AG04450 (cell line): ENCODE measurements around the gene BABAM2. TPM values are rescaled to one million over a fixed set of nuclear protein-coding genes. Genes with fewer than 3 reads are reported as not detected.

Experiments
- CTCF ChIA-PET: fragments of 300-600, 350-600 bp; formaldehyde crosslinking; extraction: SDS; loops from one replicate; lab custom pipeline; 2022; ENCODE audit warnings: antibody characterized with exemption, inconsistent platforms; lab: Charles Lee
- POLR2A ChIA-PET: fragments of 350-600 bp; formaldehyde crosslinking; extraction: SDS; loops from one replicate; lab custom pipeline; 2021; ENCODE audit warnings: antibody characterized with exemption, inconsistent platforms; lab: Yijun Ruan, JAX
- DNase-seq: peaks from one replicate; pipeline ENCODE4 v3.0.0-alpha.2; 2011; ENCODE audit warnings: low read depth, low spot score
- H3K27ac ChIP-seq: one replicate; pipeline ENCODE4 v1.5.1; 2012; ENCODE audit warnings: low read depth, low read length, control low read depth
- H3K27me3 ChIP-seq: one replicate; pipeline ENCODE4 v1.6.0; 2012; ENCODE audit warnings: low read length; ENCODE audit not compliant: control insufficient read depth, insufficient read depth
- H3K4me3 ChIP-seq: 2 replicates; pipeline ENCODE4 v1.5.1; 2011; ENCODE audit warnings: mild to moderate bottlenecking, low read depth, low read length, control low read depth
- H3K9me3 ChIP-seq: 2 replicates; pipeline ENCODE4 v1.5.1; 2012; ENCODE audit warnings: low read length; ENCODE audit not compliant: control insufficient read depth, insufficient read depth
- CTCF ChIP-seq: IDR thresholded peaks from 2 replicates; pipeline ENCODE4 v1.5.1; 2011; ENCODE audit warnings: low read depth, low read length, control low read depth, inconsistent platforms
- polyA plus RNA-seq: library from polyadenylated mRNA; depleted of rRNA; stranded (reverse); fragments of >200 nt; gene quantifications from 2 replicates; pipeline ENCODE4 v1.2.3, GENCODE V29; 2011

The BABAM2 gene
- polyA plus RNA-seq, 1 experiment = 44.5 TPM

- H3K9me3 ChIP-seq = no peaks in the 10 kb centered on the region; the same call in 1 of the 2 replicates
- no peak for DNase-seq
- H3K27me3 ChIP-seq = no peaks in the 10 kb centered on the region
- H3K27ac ChIP-seq = no peak overlapping the region
- no peak overlapping the region for H3K4me3 ChIP-seq
- no peak for TF ChIP-seq CTCF
- POLR2A ChIA-PET = no interaction called here
- CTCF ChIA-PET = no interaction called here
These were observed 445.9 kb downstream of the BABAM2 start for GRCh38 chr2:28336264-28336980.

GRCh38 chr2:28336982-28337627 lies 446.6 kb downstream of the BABAM2 start:
- CTCF ChIA-PET = no interaction called here
- H3K27me3 ChIP-seq = no peaks in the 10 kb centered on the region
- H3K4me3 ChIP-seq = no peak overlapping the region
- peak overlapping the region; percentile 77 for H3K27ac ChIP-seq
- H3K9me3 ChIP-seq = no peaks in the 10 kb centered on the region; the same call in 1 of the 2 replicates
- no peak for DNase-seq
- POLR2A ChIA-PET = no interaction called here
- TF ChIP-seq CTCF = no peak

- Histone ChIP-seq H3K27me3 (no peaks in the 10 kb centered on the region), H3K27ac (peak overlapping the region; percentile 77), H3K4me3 (no peak overlapping the region), H3K9me3 (no peaks in the 10 kb centered on the region; the same call in 1 of the 2 replicates)
- ChIA-PET CTCF (no interaction called here), POLR2A (interaction anchor here (0.7 to 1.4 kb wide), 4 partner anchors 11 to 62 kb away, joined by 3 to 9 read pairs (median 5); no protein-coding TSS in a partner anchor)
- DNase-seq = peak; percentile 63
- TF ChIP-seq CTCF = no peak
These were observed 447.7 kb downstream of the BABAM2 start for GRCh38 chr2:28338046-28338817.

GRCh38 chr2:28338831-28339321 lies 448.3 kb downstream of the BABAM2 start:
- ChIA-PET POLR2A (interaction anchor here (1.0 to 1.4 kb wide), 3 partner anchors 12 to 63 kb away, joined by 3 to 9 read pairs (median 5); no protein-coding TSS in a partner anchor), CTCF (no interaction called here)

More at GRCh38 chr2:28338831-28339321, 448.3 kb downstream of the BABAM2 start:
- no peak for DNase-seq
- Histone ChIP-seq H3K4me3 (no peak overlapping the region), H3K27ac (peak overlapping the region; percentile 77), H3K9me3 (no peaks in the 10 kb centered on the region; the same call in 1 of the 2 replicates), H3K27me3 (no peaks in the 10 kb centered on the region)
- no peak for TF ChIP-seq CTCF
